SK-N-SH treated with all-trans-retinoic acid at 6 μM for 48 hours (cell line): Measurements from ENCODE around the gene VIT.

ENCODE experiments used
- ATAC-seq: fragments of 200-7000 bp; cut with Tn5 transposase; 3 replicates; pipeline ENCODE4 v1.9.1; 2020; ENCODE audit warnings: mild to moderate bottlenecking, moderate library complexity
- ARNTL ChIP-seq: fragments of 450-650 bp; formaldehyde crosslinking; IDR thresholded peaks from 2 replicates; pipeline ENCODE4 v1.5.0; 2020; ENCODE audit warnings: low read depth, mild to moderate bottlenecking, moderate library complexity, borderline replicate concordance
- BACH2 ChIP-seq: fragments of 250-450 bp; sonication (Bioruptor Pico); IDR thresholded peaks from 2 replicates; pipeline ENCODE4 v1.9.0; 2021; ENCODE audit warnings: mild to moderate bottlenecking, borderline replicate concordance
- CSDC2 ChIP-seq: fragments of 250-450 bp; sonication (Bioruptor Pico); IDR thresholded peaks from 2 replicates; pipeline ENCODE4 v1.5.0; 2020; ENCODE audit warnings: mild to moderate bottlenecking, moderate library complexity
- ESRRG ChIP-seq: fragments of 250-450 bp; sonication (Bioruptor Pico); IDR thresholded peaks from 2 replicates; pipeline ENCODE4 v1.6.1; 2021; ENCODE audit warnings: mild to moderate bottlenecking
- GLIS3 ChIP-seq: fragments of 250-450 bp; sonication (Bioruptor Pico); IDR thresholded peaks from 2 replicates; pipeline ENCODE4 v1.5.0; 2020; ENCODE audit warnings: mild to moderate bottlenecking, moderate library complexity
- OSR1 ChIP-seq: fragments of 250-450 bp; sonication (Bioruptor Pico); IDR thresholded peaks from 2 replicates; pipeline ENCODE4 v1.8.0; 2022; ENCODE audit warnings: moderate library complexity, mild to moderate bottlenecking, inconsistent platforms
- RARB ChIP-seq: fragments of 250-450 bp; sonication (Bioruptor Pico); IDR thresholded peaks from 2 replicates; pipeline ENCODE4 v1.8.0; 2021; ENCODE audit warnings: mild to moderate bottlenecking, moderate library complexity
- SNAI2 ChIP-seq: fragments of 250-450 bp; sonication (Bioruptor Pico); IDR thresholded peaks from 2 replicates; pipeline ENCODE4 v1.5.0; 2020; ENCODE audit warnings: mild to moderate bottlenecking, moderate library complexity
- ZC3H10 ChIP-seq: fragments of 250-450 bp; sonication (Bioruptor Pico); IDR thresholded peaks from 2 replicates; pipeline ENCODE4 v1.5.1; 2021; ENCODE audit warnings: mild to moderate bottlenecking, moderate library complexity
- ZFP3 ChIP-seq: fragments of 250-450 bp; sonication (Bioruptor Pico); IDR thresholded peaks from 2 replicates; pipeline ENCODE4 v1.5.0; 2020; ENCODE audit warnings: mild to moderate bottlenecking, moderate library complexity
- ZFP30 ChIP-seq: fragments of 450-650 bp; formaldehyde crosslinking; IDR thresholded peaks from 2 replicates; pipeline ENCODE4 v1.5.0; 2022; ENCODE audit warnings: mild to moderate bottlenecking, moderate library complexity
- ZNF565 ChIP-seq: fragments of 450-650 bp; formaldehyde crosslinking; conservative IDR thresholded peaks from 2 replicates; pipeline ENCODE4 v1.5.0; 2020; ENCODE audit warnings: low read depth, mild to moderate bottlenecking, moderate library complexity
- ZNF70 ChIP-seq: fragments of 450-650 bp; formaldehyde crosslinking; IDR thresholded peaks from 2 replicates; pipeline ENCODE4 v1.5.0; 2020; ENCODE audit warnings: mild to moderate bottlenecking, moderate library complexity
- ZNF8 ChIP-seq: fragments of 450-650 bp; formaldehyde crosslinking; IDR thresholded peaks from 2 replicates; pipeline ENCODE4 v1.5.0; 2020; ENCODE audit warnings: mild to moderate bottlenecking, moderate library complexity
- TF ChIP-seq, protein P1 (sequence below): fragments of 250-450 bp; sonication (Bioruptor Pico); IDR thresholded peaks from 2 replicates; pipeline ENCODE4 v1.8.0; 2020; ENCODE audit warnings: mild to moderate bottlenecking, moderate library complexity, borderline replicate concordance
- TF ChIP-seq, protein P2 (sequence below): fragments of 250-450 bp; sonication (Bioruptor Pico); IDR thresholded peaks from 2 replicates; pipeline ENCODE4 v1.5.0; 2020; ENCODE audit warnings: mild to moderate bottlenecking, moderate library complexity
- TF ChIP-seq, protein P3 (sequence below): fragments of 250-450 bp; sonication (Bioruptor Pico); IDR thresholded peaks from 2 replicates; pipeline ENCODE4 v1.8.0; 2021; ENCODE audit warnings: low read depth, mild to moderate bottlenecking, moderate library complexity, borderline replicate concordance
- TF ChIP-seq, protein P4 (sequence below): fragments of 250-450 bp; sonication (Bioruptor Pico); IDR thresholded peaks from 2 replicates; pipeline ENCODE4 v1.5.1; 2021; ENCODE audit warnings: mild to moderate bottlenecking, moderate library complexity

Gene VIT

DNA sequence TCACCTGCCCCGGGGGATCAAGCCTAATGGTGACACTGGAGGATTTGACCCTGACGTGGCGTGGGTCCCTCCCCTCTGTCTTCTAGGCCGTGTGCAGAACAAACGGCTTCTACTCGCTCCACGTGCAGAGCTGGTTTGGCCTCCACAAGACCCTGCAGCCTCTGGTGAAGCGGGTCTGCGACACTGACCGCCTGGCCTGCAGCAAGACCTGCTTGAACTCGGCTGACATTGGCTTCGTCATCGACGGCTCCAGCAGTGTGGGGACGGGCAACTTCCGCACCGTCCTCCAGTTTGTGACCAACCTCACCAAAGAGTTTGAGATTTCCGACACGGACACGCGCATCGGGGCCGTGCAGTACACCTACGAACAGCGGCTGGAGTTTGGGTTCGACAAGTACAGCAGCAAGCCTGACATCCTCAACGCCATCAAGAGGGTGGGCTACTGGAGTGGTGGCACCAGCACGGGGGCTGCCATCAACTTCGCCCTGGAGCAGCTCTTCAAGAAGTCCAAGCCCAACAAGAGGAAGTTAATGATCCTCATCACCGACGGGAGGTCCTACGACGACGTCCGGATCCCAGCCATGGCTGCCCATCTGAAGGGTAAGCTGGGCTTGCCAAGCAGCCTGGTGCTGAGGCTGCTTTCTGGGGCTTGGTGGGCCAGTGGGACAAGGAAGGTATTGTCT, 112.0 kb downstream of the VIT start (continued):
- TF ChIP-seq, protein P1, sequence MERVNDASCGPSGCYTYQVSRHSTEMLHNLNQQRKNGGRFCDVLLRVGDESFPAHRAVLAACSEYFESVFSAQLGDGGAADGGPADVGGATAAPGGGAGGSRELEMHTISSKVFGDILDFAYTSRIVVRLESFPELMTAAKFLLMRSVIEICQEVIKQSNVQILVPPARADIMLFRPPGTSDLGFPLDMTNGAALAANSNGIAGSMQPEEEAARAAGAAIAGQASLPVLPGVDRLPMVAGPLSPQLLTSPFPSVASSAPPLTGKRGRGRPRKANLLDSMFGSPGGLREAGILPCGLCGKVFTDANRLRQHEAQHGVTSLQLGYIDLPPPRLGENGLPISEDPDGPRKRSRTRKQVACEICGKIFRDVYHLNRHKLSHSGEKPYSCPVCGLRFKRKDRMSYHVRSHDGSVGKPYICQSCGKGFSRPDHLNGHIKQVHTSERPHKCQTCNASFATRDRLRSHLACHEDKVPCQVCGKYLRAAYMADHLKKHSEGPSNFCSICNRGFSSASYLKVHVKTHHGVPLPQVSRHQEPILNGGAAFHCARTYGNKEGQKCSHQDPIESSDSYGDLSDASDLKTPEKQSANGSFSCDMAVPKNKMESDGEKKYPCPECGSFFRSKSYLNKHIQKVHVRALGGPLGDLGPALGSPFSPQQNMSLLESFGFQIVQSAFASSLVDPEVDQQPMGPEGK, result no peak
- no peak for TF ChIP-seq SNAI2

DNA sequence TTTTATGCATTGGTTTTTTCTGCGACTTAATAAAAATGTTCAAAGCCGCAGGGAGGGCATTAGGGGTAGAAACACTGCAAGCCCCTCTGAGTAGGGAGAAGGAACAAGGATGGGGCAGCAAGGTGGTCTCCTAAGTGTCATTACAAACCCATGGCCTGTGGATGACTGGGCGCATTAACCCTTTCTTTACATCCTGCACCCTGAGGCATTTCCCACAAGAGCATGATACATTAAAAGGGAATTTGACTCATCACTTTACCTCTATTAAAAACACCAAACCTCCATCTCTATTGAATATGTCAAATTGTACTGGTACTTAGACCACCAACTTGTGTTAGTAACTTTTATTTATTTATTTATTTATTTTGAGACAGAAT, 112.5 kb downstream of the VIT start:
- no peak for ATAC-seq
- no peak for TF ChIP-seq ZNF70 (CRISPR knock-in tag)
- TF ChIP-seq, protein P2, sequence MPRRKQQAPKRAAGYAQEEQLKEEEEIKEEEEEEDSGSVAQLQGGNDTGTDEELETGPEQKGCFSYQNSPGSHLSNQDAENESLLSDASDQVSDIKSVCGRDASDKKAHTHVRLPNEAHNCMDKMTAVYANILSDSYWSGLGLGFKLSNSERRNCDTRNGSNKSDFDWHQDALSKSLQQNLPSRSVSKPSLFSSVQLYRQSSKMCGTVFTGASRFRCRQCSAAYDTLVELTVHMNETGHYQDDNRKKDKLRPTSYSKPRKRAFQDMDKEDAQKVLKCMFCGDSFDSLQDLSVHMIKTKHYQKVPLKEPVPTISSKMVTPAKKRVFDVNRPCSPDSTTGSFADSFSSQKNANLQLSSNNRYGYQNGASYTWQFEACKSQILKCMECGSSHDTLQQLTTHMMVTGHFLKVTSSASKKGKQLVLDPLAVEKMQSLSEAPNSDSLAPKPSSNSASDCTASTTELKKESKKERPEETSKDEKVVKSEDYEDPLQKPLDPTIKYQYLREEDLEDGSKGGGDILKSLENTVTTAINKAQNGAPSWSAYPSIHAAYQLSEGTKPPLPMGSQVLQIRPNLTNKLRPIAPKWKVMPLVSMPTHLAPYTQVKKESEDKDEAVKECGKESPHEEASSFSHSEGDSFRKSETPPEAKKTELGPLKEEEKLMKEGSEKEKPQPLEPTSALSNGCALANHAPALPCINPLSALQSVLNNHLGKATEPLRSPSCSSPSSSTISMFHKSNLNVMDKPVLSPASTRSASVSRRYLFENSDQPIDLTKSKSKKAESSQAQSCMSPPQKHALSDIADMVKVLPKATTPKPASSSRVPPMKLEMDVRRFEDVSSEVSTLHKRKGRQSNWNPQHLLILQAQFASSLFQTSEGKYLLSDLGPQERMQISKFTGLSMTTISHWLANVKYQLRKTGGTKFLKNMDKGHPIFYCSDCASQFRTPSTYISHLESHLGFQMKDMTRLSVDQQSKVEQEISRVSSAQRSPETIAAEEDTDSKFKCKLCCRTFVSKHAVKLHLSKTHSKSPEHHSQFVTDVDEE (CRISPR knock-in tag), result no peak
- TF ChIP-seq ZC3H10, result no peak
- TF ChIP-seq, protein P1, result no peak
- TF ChIP-seq OSR1 (CRISPR knock-in tag), result no peak
- no peak for TF ChIP-seq ARNTL (CRISPR knock-in tag)
- TF ChIP-seq ZFP30 (CRISPR knock-in tag), result no peak
- no peak for TF ChIP-seq BACH2 (CRISPR knock-in tag)

DNA sequence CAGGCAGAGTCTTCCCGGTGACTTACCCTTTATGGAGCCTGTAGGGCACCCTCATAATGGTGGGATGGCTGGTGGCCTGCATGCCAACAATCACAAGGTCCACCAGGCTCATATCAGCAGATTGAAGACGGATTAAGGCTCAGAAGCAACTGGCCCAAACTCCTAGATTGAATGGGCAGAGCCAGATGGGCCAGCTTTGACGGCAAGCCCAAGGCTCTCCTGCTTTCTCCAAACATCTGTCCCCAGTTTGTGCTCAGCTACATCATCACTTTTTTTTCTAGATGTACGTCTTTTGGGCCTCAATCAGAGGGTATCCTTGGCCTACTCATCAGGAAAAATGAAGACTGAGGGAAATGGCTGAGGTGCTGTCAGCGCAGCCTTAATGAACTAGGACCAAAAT, 114.6 kb downstream of the VIT start:
- ATAC-seq, result no peak
- TF ChIP-seq ESRRG (no peak), BACH2 (CRISPR knock-in tag) (no peak), GLIS3 (CRISPR knock-in tag) (no peak), ARNTL (CRISPR knock-in tag) (no peak), ZFP30 (CRISPR knock-in tag) (no peak), RARB (CRISPR knock-in tag) (no peak), ZC3H10 (no peak), ZNF565 (CRISPR knock-in tag) (no peak), ZNF70 (CRISPR knock-in tag) (no peak), CSDC2 (no peak), SNAI2 (no peak), ZNF8 (CRISPR knock-in tag) (no peak), ZFP3 (CRISPR knock-in tag) (no peak)
- TF ChIP-seq, protein P2 (CRISPR knock-in tag), result no peak
- TF ChIP-seq, protein P3, sequence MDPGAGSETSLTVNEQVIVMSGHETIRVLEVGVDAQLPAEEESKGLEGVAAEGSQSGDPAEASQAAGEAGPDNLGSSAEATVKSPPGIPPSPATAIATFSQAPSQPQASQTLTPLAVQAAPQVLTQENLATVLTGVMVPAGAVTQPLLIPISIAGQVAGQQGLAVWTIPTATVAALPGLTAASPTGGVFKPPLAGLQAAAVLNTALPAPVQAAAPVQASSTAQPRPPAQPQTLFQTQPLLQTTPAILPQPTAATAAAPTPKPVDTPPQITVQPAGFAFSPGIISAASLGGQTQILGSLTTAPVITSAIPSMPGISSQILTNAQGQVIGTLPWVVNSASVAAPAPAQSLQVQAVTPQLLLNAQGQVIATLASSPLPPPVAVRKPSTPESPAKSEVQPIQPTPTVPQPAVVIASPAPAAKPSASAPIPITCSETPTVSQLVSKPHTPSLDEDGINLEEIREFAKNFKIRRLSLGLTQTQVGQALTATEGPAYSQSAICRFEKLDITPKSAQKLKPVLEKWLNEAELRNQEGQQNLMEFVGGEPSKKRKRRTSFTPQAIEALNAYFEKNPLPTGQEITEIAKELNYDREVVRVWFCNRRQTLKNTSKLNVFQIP (CRISPR knock-in tag), result no peak
- TF ChIP-seq, protein P1, result no peak
- TF ChIP-seq, protein P4, sequence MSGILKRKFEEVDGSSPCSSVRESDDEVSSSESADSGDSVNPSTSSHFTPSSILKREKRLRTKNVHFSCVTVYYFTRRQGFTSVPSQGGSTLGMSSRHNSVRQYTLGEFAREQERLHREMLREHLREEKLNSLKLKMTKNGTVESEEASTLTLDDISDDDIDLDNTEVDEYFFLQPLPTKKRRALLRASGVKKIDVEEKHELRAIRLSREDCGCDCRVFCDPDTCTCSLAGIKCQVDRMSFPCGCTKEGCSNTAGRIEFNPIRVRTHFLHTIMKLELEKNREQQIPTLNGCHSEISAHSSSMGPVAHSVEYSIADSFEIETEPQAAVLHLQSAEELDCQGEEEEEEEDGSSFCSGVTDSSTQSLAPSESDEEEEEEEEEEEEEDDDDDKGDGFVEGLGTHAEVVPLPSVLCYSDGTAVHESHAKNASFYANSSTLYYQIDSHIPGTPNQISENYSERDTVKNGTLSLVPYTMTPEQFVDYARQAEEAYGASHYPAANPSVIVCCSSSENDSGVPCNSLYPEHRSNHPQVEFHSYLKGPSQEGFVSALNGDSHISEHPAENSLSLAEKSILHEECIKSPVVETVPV (CRISPR knock-in tag), result no peak
